GM19043 (cell line): ENCODE results near the gene ZNF516.
"Not testable (repeated sequence)": the region's sequence is repeated elsewhere in the genome, so short reads cannot be mapped to it uniquely, and the experiment has no call there.

Experiments used
- ATAC-seq: cut with Tn5 transposase; IDR thresholded peaks from one replicate; pipeline ENCODE4 v1.9.1; 2021; ENCODE audit warnings: low read depth; ENCODE audit not compliant: unreplicated experiment

Gene ZNF516, protein sequence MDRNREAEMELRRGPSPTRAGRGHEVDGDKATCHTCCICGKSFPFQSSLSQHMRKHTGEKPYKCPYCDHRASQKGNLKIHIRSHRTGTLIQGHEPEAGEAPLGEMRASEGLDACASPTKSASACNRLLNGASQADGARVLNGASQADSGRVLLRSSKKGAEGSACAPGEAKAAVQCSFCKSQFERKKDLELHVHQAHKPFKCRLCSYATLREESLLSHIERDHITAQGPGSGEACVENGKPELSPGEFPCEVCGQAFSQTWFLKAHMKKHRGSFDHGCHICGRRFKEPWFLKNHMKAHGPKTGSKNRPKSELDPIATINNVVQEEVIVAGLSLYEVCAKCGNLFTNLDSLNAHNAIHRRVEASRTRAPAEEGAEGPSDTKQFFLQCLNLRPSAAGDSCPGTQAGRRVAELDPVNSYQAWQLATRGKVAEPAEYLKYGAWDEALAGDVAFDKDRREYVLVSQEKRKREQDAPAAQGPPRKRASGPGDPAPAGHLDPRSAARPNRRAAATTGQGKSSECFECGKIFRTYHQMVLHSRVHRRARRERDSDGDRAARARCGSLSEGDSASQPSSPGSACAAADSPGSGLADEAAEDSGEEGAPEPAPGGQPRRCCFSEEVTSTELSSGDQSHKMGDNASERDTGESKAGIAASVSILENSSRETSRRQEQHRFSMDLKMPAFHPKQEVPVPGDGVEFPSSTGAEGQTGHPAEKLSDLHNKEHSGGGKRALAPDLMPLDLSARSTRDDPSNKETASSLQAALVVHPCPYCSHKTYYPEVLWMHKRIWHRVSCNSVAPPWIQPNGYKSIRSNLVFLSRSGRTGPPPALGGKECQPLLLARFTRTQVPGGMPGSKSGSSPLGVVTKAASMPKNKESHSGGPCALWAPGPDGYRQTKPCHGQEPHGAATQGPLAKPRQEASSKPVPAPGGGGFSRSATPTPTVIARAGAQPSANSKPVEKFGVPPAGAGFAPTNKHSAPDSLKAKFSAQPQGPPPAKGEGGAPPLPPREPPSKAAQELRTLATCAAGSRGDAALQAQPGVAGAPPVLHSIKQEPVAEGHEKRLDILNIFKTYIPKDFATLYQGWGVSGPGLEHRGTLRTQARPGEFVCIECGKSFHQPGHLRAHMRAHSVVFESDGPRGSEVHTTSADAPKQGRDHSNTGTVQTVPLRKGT

GRCh38 chr18:76495006-76495370, at the start of gene ZNF516:
ZNF516 (minus strand) TSS chr18:76495242; CDS start chr18:76443054, 52,188 bp downstream.
- no peak for ATAC-seq

DNA sequence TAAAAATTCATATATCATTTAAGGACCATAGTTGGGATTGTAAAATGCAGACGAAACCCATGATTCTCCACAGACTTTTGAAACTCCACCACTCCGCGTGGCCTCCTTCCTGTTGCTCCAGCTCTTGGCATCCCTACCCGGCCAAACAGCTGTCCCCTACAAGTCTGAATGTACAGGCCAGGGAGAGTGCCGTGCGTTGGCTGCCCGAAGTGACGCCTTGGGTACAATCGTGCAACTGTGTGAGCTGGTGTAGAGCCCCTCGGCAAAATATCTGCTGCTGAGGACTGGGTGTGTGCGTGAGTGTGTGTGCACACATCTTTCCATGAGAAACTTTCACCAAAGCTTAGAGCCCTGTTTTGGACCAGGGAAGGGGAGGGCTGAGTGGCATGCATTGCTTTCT, 43.8 kb upstream of the ZNF516 start:
- no peak for ATAC-seq

DNA sequence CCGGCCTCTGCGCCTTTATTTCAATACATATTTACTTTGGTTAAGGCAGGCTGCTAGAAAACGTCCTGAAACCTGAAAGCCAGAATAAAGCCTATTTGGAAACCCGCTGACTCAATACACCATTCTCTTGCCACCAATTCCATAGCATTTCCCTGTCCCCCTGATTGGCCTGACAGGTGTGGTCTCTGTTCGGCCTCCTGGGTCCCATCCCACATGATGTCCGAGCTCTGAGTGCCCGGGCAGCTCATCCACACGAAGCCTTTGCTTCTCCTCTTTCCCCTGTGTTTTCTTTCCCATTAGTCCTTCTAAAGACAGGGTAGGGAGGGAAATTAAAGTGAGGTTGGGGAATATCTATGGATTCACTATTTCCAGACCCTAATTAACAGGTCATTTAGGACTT, 42.6 kb upstream of the ZNF516 start:
- no peak for ATAC-seq

GRCh38 chr18:76536593-76536992, 41.6 kb upstream of the ZNF516 start:
- not testable (repeated sequence) for ATAC-seq

DNA sequence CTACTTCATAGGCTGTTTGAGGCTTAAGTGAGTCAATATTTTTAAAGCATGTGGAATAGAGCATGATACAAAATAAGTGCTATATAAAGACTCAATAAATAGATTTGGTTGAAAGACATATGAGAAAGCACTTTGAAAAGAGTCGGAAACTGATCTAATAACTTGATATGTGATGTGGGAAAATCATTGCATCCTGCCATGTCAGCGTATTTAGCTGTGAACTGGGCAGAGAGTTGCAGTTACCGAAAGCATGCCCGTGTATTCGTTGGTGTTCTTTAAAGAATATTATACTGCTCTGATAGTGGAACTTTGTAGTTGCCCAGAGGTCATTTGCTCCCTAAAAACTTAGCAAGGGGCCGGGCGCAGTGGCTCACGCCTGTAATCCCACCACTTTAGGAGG, 37.8 kb upstream of the ZNF516 start:
- no peak for ATAC-seq

GRCh38 chr18:76530846-76531245, 35.8 kb upstream of the ZNF516 start:
- no peak for ATAC-seq

- no peak for ATAC-seq
These were observed 35.3 kb upstream of the ZNF516 start for GRCh38 chr18:76530391-76530790.

DNA sequence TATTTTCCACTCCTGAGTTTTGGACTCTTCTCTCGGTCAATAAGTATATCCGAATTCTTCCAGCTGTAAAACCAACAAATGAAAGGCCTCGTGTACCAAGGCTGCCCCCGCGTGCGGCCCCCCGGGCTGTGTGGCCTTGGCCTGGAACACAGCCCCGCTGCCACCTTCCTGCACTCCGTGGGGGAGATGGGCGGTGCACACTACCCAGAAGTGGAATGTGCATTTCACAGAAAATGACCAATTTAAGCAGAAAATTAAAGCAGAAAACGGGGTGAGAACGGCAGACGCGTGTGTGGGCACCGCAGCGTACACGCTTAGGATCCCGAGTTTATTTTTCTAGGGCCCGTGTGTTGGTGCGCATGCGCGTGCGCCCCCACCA, 34.4 kb upstream of the ZNF516 start:
- no peak for ATAC-seq

GRCh38 chr18:76528477-76529432, 33.7 kb upstream of the ZNF516 start:
- ATAC-seq, result peak; percentile 61

- ATAC-seq, result no peak
These were observed 30.9 kb upstream of the ZNF516 start for GRCh38 chr18:76525911-76526310.

- no peak for ATAC-seq
These were observed 30.1 kb upstream of the ZNF516 start for GRCh38 chr18:76524900-76525698.

DNA sequence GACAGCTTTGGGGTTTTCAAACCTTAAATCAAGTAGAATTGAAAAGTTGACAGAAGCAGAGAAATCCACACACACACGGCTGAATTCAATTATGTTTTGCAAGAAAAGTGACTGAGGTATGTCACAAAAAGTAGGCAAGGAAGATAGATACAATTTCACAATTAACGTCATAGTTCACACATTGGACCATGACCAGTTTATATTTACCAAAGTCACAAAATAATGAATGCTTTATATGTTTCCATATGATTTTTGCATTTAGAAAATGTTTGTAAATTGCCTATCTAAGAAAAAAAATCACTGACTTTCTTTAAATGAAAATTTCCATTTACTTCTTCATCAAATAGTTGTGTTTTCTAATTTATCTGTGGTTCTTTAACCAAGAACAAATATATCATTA, 29.4 kb upstream of the ZNF516 start:
- no peak for ATAC-seq

DNA sequence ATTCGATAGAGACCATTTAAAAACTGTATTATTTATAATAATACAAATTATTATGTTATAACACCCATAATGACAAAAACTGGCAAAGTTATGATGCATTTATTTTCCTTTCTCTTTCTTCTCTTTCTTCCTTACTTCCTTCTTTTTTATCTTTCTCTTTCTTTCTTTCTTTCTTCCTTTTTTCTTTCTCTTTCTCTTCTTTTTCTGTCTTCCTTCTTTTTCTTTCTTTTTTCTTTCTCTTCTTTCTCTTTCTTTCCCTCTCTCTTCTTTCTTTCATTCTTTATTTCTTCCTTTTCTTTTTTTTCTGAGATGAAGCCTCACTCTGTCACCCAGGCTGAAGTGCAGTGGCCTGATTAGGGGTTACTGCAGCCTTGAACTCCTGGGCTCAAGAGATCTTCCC, 27.5 kb upstream of the ZNF516 start:
- no peak for ATAC-seq

GRCh38 chr18:76522122-76522503, 27.1 kb upstream of the ZNF516 start:
- ATAC-seq, result no peak

GRCh38 chr18:76521417-76522121, 26.5 kb upstream of the ZNF516 start:
- no peak for ATAC-seq

DNA sequence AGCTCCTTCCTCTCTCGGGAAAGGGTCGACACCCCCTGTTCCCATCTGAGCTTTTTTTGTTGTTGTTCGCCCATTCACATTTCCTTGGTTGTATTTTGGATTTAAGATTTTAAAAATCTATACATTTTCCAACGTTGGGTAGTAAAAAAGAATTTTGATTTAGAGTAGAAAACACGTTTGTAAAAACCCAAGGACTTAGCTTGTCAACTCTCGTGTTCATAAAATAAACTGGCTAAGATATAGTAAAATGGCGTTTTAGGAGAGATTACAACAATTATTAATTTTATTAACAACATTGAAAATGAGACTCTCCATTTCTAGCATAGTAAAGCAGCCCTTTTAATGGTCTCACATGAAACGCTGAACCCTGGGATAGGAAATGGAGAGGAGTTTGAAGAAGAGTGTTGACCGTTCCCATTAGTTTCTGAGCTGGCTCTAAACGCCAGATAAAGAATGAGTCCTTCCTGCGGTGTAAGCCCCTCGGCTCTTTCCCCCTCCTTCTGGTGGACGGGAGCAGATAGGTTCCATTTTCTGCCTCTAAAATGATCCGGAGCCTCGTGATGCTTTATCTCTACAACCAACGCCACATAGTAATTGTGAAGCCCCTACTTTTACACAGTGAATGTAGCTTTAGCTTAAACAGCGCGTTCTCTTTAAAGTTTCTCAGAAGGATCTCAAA, 24.0 kb upstream of the ZNF516 start:
- ATAC-seq, result no peak

DNA sequence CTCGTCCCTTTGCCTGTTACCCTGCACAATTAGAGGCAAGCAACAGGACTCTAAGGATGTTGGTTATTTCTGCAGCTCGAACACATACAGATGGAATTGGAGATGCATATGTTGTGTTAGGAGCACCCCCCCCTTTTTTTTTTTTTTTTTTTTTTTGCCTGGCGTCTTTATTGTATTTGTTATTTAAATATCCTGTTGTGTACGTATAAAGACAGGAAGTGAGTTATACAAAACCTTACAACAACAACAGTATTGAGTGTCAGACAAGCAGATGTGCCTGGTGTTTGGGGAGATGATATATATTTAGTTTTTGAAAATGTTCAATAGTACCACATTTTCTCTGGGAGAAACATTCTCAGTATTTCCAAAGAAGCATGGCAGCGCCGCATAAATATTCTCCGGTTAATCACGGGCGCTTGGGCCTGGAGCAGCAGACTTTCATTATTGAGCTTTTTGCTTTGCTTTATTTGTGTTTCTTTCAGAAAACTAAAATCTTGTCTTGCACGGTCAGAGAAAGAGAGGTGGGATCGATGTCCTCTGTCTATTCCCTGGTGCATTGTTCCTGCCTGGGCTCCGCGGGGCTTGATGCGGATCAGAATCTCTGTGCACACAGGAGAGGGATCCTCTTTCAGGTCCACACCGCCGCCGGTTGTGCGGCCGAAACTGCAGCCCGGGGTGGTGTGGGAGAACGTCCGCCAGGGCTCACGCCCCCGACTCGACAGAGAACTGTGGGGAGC, 23.2 kb upstream of the ZNF516 start:
- no peak for ATAC-seq
